GM23338 (cell line): Measurements from ENCODE around the gene FBXO31.

Source experiments
- EZH2 ChIP-seq: fragments of 200-600 bp; sonication (generic); IDR thresholded peaks from one replicate; pipeline ENCODE4 v1.8.0; 2017; ENCODE audit warnings: antibody characterized with exemption, mild to moderate bottlenecking, low read depth; ENCODE audit not compliant: unreplicated experiment
- EZH2phosphoT487 ChIP-seq: fragments of 200-600 bp; sonication (generic); IDR thresholded peaks from one replicate; pipeline ENCODE4 v1.8.1; 2018; ENCODE audit warnings: antibody characterized with exemption; ENCODE audit not compliant: unreplicated experiment
- POLR2AphosphoS5 ChIP-seq: IDR thresholded peaks from 2 replicates; pipeline ENCODE4 v1.6.1; 2016; ENCODE audit warnings: antibody characterized with exemption, low read depth
- TF ChIP-seq, protein P1 (sequence below), 2 experiments: fragments of 200-600 bp in 1 of 2; sonication (generic) in 1 of 2; conservative IDR thresholded peaks; 2 replicates each; pipeline versions ENCODE4 v1.5.1 to v1.6.1; 2016 to 2017; ENCODE audit warnings: antibody characterized with exemption in 2 of 2, low read depth in 2 of 2, mild to moderate bottlenecking in 2 of 2, moderate library complexity in 1 of 2
- TF ChIP-seq, protein P2 (sequence below): IDR thresholded peaks from one replicate; pipeline ENCODE4 v1.6.1; 2018; ENCODE audit warnings: antibody characterized with exemption; ENCODE audit not compliant: unreplicated experiment

DNA sequence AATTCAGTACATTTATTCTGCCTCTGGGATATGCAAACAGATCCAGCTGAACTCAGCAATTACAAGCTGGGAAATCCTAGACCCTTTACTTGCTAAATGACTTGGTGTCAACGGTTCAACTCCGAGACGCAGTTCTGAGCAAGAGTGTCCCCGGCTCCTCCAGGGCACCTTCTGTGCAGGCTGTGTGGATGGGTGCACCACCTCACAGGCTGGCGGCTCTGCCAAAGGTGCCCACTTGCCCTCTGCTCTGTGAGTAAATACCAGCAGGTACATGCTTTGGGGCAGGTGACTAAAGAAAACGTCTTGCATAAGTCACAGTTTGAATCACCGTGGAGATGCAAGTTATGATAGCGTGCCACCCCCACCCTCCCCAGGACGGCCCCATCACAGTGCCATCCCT, 31.9 kb upstream of the FBXO31 start:
- TF ChIP-seq, protein P1, sequence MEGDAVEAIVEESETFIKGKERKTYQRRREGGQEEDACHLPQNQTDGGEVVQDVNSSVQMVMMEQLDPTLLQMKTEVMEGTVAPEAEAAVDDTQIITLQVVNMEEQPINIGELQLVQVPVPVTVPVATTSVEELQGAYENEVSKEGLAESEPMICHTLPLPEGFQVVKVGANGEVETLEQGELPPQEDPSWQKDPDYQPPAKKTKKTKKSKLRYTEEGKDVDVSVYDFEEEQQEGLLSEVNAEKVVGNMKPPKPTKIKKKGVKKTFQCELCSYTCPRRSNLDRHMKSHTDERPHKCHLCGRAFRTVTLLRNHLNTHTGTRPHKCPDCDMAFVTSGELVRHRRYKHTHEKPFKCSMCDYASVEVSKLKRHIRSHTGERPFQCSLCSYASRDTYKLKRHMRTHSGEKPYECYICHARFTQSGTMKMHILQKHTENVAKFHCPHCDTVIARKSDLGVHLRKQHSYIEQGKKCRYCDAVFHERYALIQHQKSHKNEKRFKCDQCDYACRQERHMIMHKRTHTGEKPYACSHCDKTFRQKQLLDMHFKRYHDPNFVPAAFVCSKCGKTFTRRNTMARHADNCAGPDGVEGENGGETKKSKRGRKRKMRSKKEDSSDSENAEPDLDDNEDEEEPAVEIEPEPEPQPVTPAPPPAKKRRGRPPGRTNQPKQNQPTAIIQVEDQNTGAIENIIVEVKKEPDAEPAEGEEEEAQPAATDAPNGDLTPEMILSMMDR (conservative IDR thresholded peaks at IDR 0.05; ENCODE audit: low read depth in 2 of 2): no peak
- no peak for TF ChIP-seq EZH2
- TF ChIP-seq, protein P2, sequence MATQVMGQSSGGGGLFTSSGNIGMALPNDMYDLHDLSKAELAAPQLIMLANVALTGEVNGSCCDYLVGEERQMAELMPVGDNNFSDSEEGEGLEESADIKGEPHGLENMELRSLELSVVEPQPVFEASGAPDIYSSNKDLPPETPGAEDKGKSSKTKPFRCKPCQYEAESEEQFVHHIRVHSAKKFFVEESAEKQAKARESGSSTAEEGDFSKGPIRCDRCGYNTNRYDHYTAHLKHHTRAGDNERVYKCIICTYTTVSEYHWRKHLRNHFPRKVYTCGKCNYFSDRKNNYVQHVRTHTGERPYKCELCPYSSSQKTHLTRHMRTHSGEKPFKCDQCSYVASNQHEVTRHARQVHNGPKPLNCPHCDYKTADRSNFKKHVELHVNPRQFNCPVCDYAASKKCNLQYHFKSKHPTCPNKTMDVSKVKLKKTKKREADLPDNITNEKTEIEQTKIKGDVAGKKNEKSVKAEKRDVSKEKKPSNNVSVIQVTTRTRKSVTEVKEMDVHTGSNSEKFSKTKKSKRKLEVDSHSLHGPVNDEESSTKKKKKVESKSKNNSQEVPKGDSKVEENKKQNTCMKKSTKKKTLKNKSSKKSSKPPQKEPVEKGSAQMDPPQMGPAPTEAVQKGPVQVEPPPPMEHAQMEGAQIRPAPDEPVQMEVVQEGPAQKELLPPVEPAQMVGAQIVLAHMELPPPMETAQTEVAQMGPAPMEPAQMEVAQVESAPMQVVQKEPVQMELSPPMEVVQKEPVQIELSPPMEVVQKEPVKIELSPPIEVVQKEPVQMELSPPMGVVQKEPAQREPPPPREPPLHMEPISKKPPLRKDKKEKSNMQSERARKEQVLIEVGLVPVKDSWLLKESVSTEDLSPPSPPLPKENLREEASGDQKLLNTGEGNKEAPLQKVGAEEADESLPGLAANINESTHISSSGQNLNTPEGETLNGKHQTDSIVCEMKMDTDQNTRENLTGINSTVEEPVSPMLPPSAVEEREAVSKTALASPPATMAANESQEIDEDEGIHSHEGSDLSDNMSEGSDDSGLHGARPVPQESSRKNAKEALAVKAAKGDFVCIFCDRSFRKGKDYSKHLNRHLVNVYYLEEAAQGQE: no peak
- TF ChIP-seq POLR2AphosphoS5: no peak
- TF ChIP-seq EZH2phosphoT487: no peak
